H9 (cell line): Measurements from ENCODE around the gene MAN2C1. TPM values are rescaled to one million over a fixed set of nuclear protein-coding genes. Genes with fewer than 3 reads are reported as not detected.

Experiments
- DNase-seq: peaks from one replicate; pipeline ENCODE4 v3.0.0-alpha.2; 2017
- H2AFZ ChIP-seq: one replicate; pipeline ENCODE4 v1.6.1; 2013; ENCODE audit warnings: mild to moderate bottlenecking, low read length, control low read depth, moderate library complexity
- H2AK5ac ChIP-seq: 2 replicates; pipeline ENCODE4 v1.6.1; 2013; ENCODE audit warnings: low read length, control low read depth, mixed read lengths; ENCODE audit not compliant: insufficient read length
- H2BK120ac ChIP-seq: one replicate; pipeline ENCODE4 v1.6.1; 2013; ENCODE audit warnings: low read depth, mild to moderate bottlenecking, low read length, control low read depth, inconsistent platforms; ENCODE audit not compliant: poor library complexity, severe bottlenecking
- H2BK12ac ChIP-seq: 2 replicates; pipeline ENCODE4 v1.6.1; 2013; ENCODE audit warnings: low read length, control low read depth, mixed read lengths, low read depth; ENCODE audit not compliant: insufficient read length
- H2BK15ac ChIP-seq: 2 replicates; pipeline ENCODE4 v1.6.1; 2013; ENCODE audit warnings: low read depth, low read length, control low read depth
- H2BK20ac ChIP-seq: one replicate; pipeline ENCODE4 v1.6.1; 2013; ENCODE audit warnings: low read depth, mild to moderate bottlenecking, low read length, control low read depth, inconsistent platforms; ENCODE audit not compliant: poor library complexity, severe bottlenecking
- H2BK5ac ChIP-seq: 2 replicates; pipeline ENCODE4 v1.6.1; 2013; ENCODE audit warnings: low read length, control low read depth, mixed read lengths; ENCODE audit not compliant: insufficient read length
- H3K14ac ChIP-seq: 2 replicates; pipeline ENCODE4 v1.6.1; 2013; ENCODE audit warnings: low read length, control low read depth; ENCODE audit not compliant: insufficient read depth
- H3K18ac ChIP-seq: 2 replicates; pipeline ENCODE4 v1.6.1; 2013; ENCODE audit warnings: low read depth, mild to moderate bottlenecking, mixed read lengths, low read length, control low read depth; ENCODE audit not compliant: insufficient read length
- H3K23ac ChIP-seq: 2 replicates; pipeline ENCODE4 v1.6.1; 2013; ENCODE audit warnings: low read length, control low read depth, mixed read lengths, low read depth; ENCODE audit not compliant: insufficient read length
- H3K23me2 ChIP-seq: 2 replicates; pipeline ENCODE4 v1.6.1; 2013; ENCODE audit warnings: low read depth, mild to moderate bottlenecking, mixed read lengths, low read length, control low read depth; ENCODE audit not compliant: insufficient read length, poor library complexity, severe bottlenecking
- H3K27ac ChIP-seq: 2 replicates; pipeline ENCODE4 v1.5.1; 2013; ENCODE audit warnings: low read length, control low read depth, mixed read lengths, low read depth; ENCODE audit not compliant: insufficient read length
- H3K27me3 ChIP-seq: 2 replicates; pipeline ENCODE4 v1.6.1; 2013; ENCODE audit warnings: low read length, control low read depth, inconsistent platforms; ENCODE audit not compliant: insufficient read depth
- H3K4ac ChIP-seq: 2 replicates; pipeline ENCODE4 v1.6.1; 2013; ENCODE audit warnings: low read depth, mild to moderate bottlenecking, control low read depth, inconsistent platforms, low read length, moderate library complexity
- H3K4me1 ChIP-seq: 2 replicates; pipeline ENCODE4 v1.6.1; 2013; ENCODE audit warnings: low read length, control low read depth, inconsistent platforms; ENCODE audit not compliant: insufficient read depth
- H3K4me2 ChIP-seq: 2 replicates; pipeline ENCODE4 v1.6.1; 2013; ENCODE audit warnings: low read length, control low read depth, mixed read lengths; ENCODE audit not compliant: insufficient read length, insufficient read depth
- H3K56ac ChIP-seq: 2 replicates; pipeline ENCODE4 v1.6.1; 2013; ENCODE audit warnings: low read depth, mild to moderate bottlenecking, mixed read lengths, low read length, control low read depth; ENCODE audit not compliant: insufficient read length
- H3K79me1 ChIP-seq: 2 replicates; pipeline ENCODE4 v1.6.1; 2013; ENCODE audit warnings: low read depth, mild to moderate bottlenecking, moderate library complexity, low read length, control low read depth, inconsistent platforms; ENCODE audit not compliant: insufficient read depth, poor library complexity, severe bottlenecking
- H3K79me2 ChIP-seq: 2 replicates; pipeline ENCODE4 v1.6.1; 2013; ENCODE audit warnings: low read length, control low read depth, inconsistent platforms; ENCODE audit not compliant: insufficient read depth
- H3K9ac ChIP-seq: 2 replicates; pipeline ENCODE4 v1.6.1; 2013; ENCODE audit warnings: low read length, control low read depth, mixed read lengths; ENCODE audit not compliant: insufficient read length; ENCODE audit errors: extremely low read depth
- H3K9me3 ChIP-seq: one replicate; pipeline ENCODE4 v1.6.1; 2013; ENCODE audit warnings: low read depth, low read length, inconsistent platforms; ENCODE audit not compliant: control insufficient read depth
- H3T11ph ChIP-seq: one replicate; pipeline ENCODE4 v1.6.1; 2013; ENCODE audit warnings: mild to moderate bottlenecking, low read length, control low read depth, inconsistent platforms
- H4K20me1 ChIP-seq: one replicate; pipeline ENCODE4 v1.6.1; 2013; ENCODE audit not compliant: control insufficient read depth, insufficient read length, insufficient read depth
- H4K5ac ChIP-seq: 2 replicates; pipeline ENCODE4 v1.6.1; 2013; ENCODE audit warnings: low read depth, mild to moderate bottlenecking, mixed read lengths, low read length, control low read depth; ENCODE audit not compliant: insufficient read length
- H4K8ac ChIP-seq: replicated peaks from 2 replicates; pipeline ENCODE4 v1.6.1; 2013; ENCODE audit warnings: low read length, control low read depth, mixed read lengths, low read depth; ENCODE audit not compliant: insufficient read length
- H4K91ac ChIP-seq: 2 replicates; pipeline ENCODE4 v1.6.1; 2013; ENCODE audit warnings: low read depth, mild to moderate bottlenecking, moderate library complexity, mixed read lengths, low read length, control low read depth; ENCODE audit not compliant: insufficient read length
- H3K27ac Mint-ChIP-seq, 3 experiments: 2 replicates in 2 of 3; 3 replicates in 1 of 3; pipeline ENCODE4 v1.8.0; 2020 to 2021; ENCODE audit warnings: mixed read lengths in 3 of 3, mild to moderate bottlenecking in 1 of 3, moderate library complexity in 1 of 3
- H3K27me3 Mint-ChIP-seq: 2 replicates; pipeline ENCODE4 v1.8.0; 2021; ENCODE audit warnings: low read depth, mild to moderate bottlenecking, moderate library complexity, mixed read lengths
- H3K36me3 Mint-ChIP-seq, 3 experiments: 2 replicates in 2 of 3; 3 replicates in 1 of 3; pipeline ENCODE4 v1.8.0; 2020 to 2021; ENCODE audit warnings: low read depth in 3 of 3, mixed read lengths in 3 of 3; ENCODE audit not compliant: insufficient read depth in 1 of 3
- H3K4me1 Mint-ChIP-seq, 2 experiments: 2 replicates each; pipeline ENCODE4 v1.8.0; 2020; ENCODE audit warnings: mixed read lengths in 2 of 2
- H3K4me3 Mint-ChIP-seq, 2 experiments: 2 replicates in 1 of 2; 3 replicates in 1 of 2; pipeline ENCODE4 v1.8.0; 2020 to 2021; ENCODE audit warnings: mild to moderate bottlenecking in 2 of 2, mixed read lengths in 2 of 2, moderate library complexity in 1 of 2
- H3K9me3 Mint-ChIP-seq, 2 experiments: 2 replicates in 1 of 2; 3 replicates in 1 of 2; pipeline ENCODE4 v1.8.0; 2020; ENCODE audit warnings: mild to moderate bottlenecking in 2 of 2, mixed read lengths in 2 of 2, moderate library complexity in 1 of 2
- CTCF ChIP-seq: fragments of 200-600 bp; sonication (generic); conservative IDR thresholded peaks from 3 replicates; pipeline ENCODE4 v1.8.0; 2021; ENCODE audit warnings: antibody characterized with exemption, mild to moderate bottlenecking
- WGBS: extraction: QIAGEN DNeasy Blood & Tissue Kit; methylation state at CpG from one replicate; pipeline ENCODE4 v1.1.7; 2013; ENCODE audit warnings: missing lambda C conversion rate, low lambda C conversion rate, mixed read lengths; ENCODE audit not compliant: insufficient read length; ENCODE audit errors: extremely low coverage; 5-methylcytosine and 5-hydroxymethylcytosine counted together
- total RNA-seq: library from RNA; stranded (reverse); gene quantifications from 2 replicates; pipeline ENCODE4 v1.2.1, GENCODE V29; 2021

The MAN2C1 gene
- total RNA-seq, 1 experiment from 2014 or later, result 112 TPM

GRCh38 chr15:75327005-75327404 is 41.4 kb downstream of the MAN2C1 start:
- no peak overlapping the region for H2BK20ac ChIP-seq
- Mint-ChIP-seq H3K9me3 (no peaks in the 10 kb centered on the region), H3K4me1 (no peaks in the 10 kb centered on the region), H3K27ac (no peak overlapping the region), H3K4me3 (no peak overlapping the region), H3K36me3 (no peaks in the 10 kb centered on the region), H3K27me3 (peaks cover 16% of the 10 kb centered on the region)
- WGBS, result no CpG with 5 or more reads among the region's 4 CpGs
- H3K14ac ChIP-seq, result no peak overlapping the region
- TF ChIP-seq CTCF, result peak; percentile 19; the same call in 1 of the 3 replicates
- H2AFZ ChIP-seq, result no peak overlapping the region
- no peak overlapping the region for H2BK12ac ChIP-seq
- no peak overlapping the region for H2BK15ac ChIP-seq
- no peak overlapping the region for H4K5ac ChIP-seq
- no peak overlapping the region for H3K4me2 ChIP-seq
- H3K9ac ChIP-seq, result no peak overlapping the region
- no peaks in the 10 kb centered on the region for H3K79me2 ChIP-seq
- H3K23me2 ChIP-seq, result no peaks in the 10 kb centered on the region
- no peak overlapping the region for H3K27ac ChIP-seq
- no peaks in the 10 kb centered on the region for H3K27me3 ChIP-seq
- H3K79me1 ChIP-seq, result no peaks in the 10 kb centered on the region
- no peak overlapping the region for H2BK120ac ChIP-seq
- no peak overlapping the region for H3K23ac ChIP-seq
- no peak overlapping the region for H3K56ac ChIP-seq
- H3T11ph ChIP-seq, result no peak overlapping the region
- H3K9me3 ChIP-seq, result no peaks in the 10 kb centered on the region
- H3K4me1 ChIP-seq, result no peaks in the 10 kb centered on the region
- no peak overlapping the region for H4K91ac ChIP-seq
- no peak overlapping the region for H2AK5ac ChIP-seq
- H4K8ac ChIP-seq, result no peak overlapping the region
- H3K4ac ChIP-seq, result no peak overlapping the region
- DNase-seq, result no peak
- H3K18ac ChIP-seq, result no peak overlapping the region
- no peak overlapping the region for H2BK5ac ChIP-seq
- no peaks in the 10 kb centered on the region for H4K20me1 ChIP-seq
